ENCODE results near the gene CTAG1A.
"Not testable (repeated sequence)": the region's sequence is repeated elsewhere in the genome, so short reads cannot be mapped to it uniquely, and the experiment has no call there.

The CTAG1A gene

GRCh38 chrX:154575076-154575475, 9.9 kb upstream of the CTAG1A start:
- not testable (repeated sequence) for DNase-seq (ENCODE audit: low spot score)

GRCh38 chrX:154582994-154583393, 1.9 kb upstream of the CTAG1A start:
- DNase-seq (ENCODE audit: low spot score): not testable (repeated sequence)

- DNase-seq (ENCODE audit: low spot score): not testable (repeated sequence)
These were observed 5.5 kb downstream of the CTAG1A start for GRCh38 chrX:154590415-154590814.

GRCh38 chrX:154592505-154592904, 7.6 kb downstream of the CTAG1A start:
- TF ChIP-seq CTCF (IDR thresholded peaks at IDR 0.05; ENCODE audit: extremely low read depth, missing control alignments): no peak
- DNase-seq (ENCODE audit: low spot score): no peak

GRCh38 chrX:154593201-154593600, 8.3 kb downstream of the CTAG1A start:
- TF ChIP-seq CTCF (IDR thresholded peaks at IDR 0.05; ENCODE audit: extremely low read depth, missing control alignments): no peak
- no peak for DNase-seq (ENCODE audit: low spot score)

- no peak for DNase-seq (ENCODE audit: low spot score)
- no peak for TF ChIP-seq CTCF (IDR thresholded peaks at IDR 0.05; ENCODE audit: extremely low read depth, missing control alignments)
These were observed 9.6 kb downstream of the CTAG1A start for GRCh38 chrX:154594491-154594890.

- TF ChIP-seq CTCF (IDR thresholded peaks at IDR 0.05; ENCODE audit: extremely low read depth, missing control alignments): no peak
- DNase-seq (ENCODE audit: low spot score): no peak
These were observed 10.8 kb downstream of the CTAG1A start for GRCh38 chrX:154595559-154596249.

GRCh38 chrX:154596290-154596929, 11.5 kb downstream of the CTAG1A start:
- no peak for TF ChIP-seq CTCF (IDR thresholded peaks at IDR 0.05; ENCODE audit: extremely low read depth, missing control alignments)
- no peak for DNase-seq (ENCODE audit: low spot score)

GRCh38 chrX:154597221-154597620, 12.3 kb downstream of the CTAG1A start:
- no peak for DNase-seq (ENCODE audit: low spot score)
- TF ChIP-seq CTCF (IDR thresholded peaks at IDR 0.05; ENCODE audit: extremely low read depth, missing control alignments): no peak
